ENCODE results near the gene TMEM169. TPM values are rescaled to one million over a fixed set of nuclear protein-coding genes. Genes with fewer than 3 reads are reported as not detected.
"Not testable (repeated sequence)": the region's sequence is repeated elsewhere in the genome, so short reads cannot be mapped to it uniquely, and the experiment has no call there.

The TMEM169 gene
- total RNA-seq, 1 donor from 2014 or later: 21.7 TPM

GRCh38 chr2:216133397-216133796 is 51.7 kb downstream of the TMEM169 start:
- no peak for DNase-seq

- DNase-seq: no peak
Observed at GRCh38 chr2:216134958-216135541, 53.3 kb downstream of the TMEM169 start.

GRCh38 chr2:216139884-216140283 is 58.2 kb downstream of the TMEM169 start:
- no peak for DNase-seq

- not testable (repeated sequence) for DNase-seq
Observed at GRCh38 chr2:216141516-216141915, 59.8 kb downstream of the TMEM169 start.

GRCh38 chr2:216142540-216142939 is 60.8 kb downstream of the TMEM169 start:
- no peak for DNase-seq

- DNase-seq: no peak
Observed at GRCh38 chr2:216144372-216144771, 62.7 kb downstream of the TMEM169 start.

GRCh38 chr2:216144857-216145256 is 63.1 kb downstream of the TMEM169 start:
- no peak for DNase-seq

- no peak for DNase-seq
Observed at GRCh38 chr2:216146573-216146972, 64.9 kb downstream of the TMEM169 start.

- DNase-seq: no peak
Observed at GRCh38 chr2:216147172-216148131, 65.7 kb downstream of the TMEM169 start.

GRCh38 chr2:216148983-216149382 is 67.3 kb downstream of the TMEM169 start:
- DNase-seq: no peak

GRCh38 chr2:216149741-216150140 is 68.0 kb downstream of the TMEM169 start:
- DNase-seq: no peak

GRCh38 chr2:216151313-216152025 is 69.8 kb downstream of the TMEM169 start:
- no peak for DNase-seq

Other genes starting within 250 kb of the TMEM169 start
- 2.5 TPM for gene MREG, start 68.4 kb upstream of the TMEM169 start, total RNA-seq
- 29.9 TPM for gene PECR, start 110 bp upstream of the TMEM169 start, total RNA-seq
- gene XRCC5, start 27.4 kb downstream of the TMEM169 start, total RNA-seq: 366 TPM

Data from occipital lobe (tissue), 2 donors.